GM12873 (cell line): ENCODE results near the gene RAB10.
A peak's percentile ranks its signal among the peaks of the same experiment; 100 is the strongest.

ENCODE experiments used
- TF ChIP-seq, protein P1 (sequence below): IDR thresholded peaks from 2 replicates; pipeline ENCODE4 v1.5.1; 2012; ENCODE audit warnings: low read depth, mild to moderate bottlenecking, moderate library complexity, low read length, control low read depth; ENCODE audit not compliant: insufficient read depth; ENCODE audit errors: missing control alignments

Gene RAB10

GRCh38 chr2:26080356-26080755 is 46.5 kb downstream of the RAB10 start:
- TF ChIP-seq, protein P1, sequence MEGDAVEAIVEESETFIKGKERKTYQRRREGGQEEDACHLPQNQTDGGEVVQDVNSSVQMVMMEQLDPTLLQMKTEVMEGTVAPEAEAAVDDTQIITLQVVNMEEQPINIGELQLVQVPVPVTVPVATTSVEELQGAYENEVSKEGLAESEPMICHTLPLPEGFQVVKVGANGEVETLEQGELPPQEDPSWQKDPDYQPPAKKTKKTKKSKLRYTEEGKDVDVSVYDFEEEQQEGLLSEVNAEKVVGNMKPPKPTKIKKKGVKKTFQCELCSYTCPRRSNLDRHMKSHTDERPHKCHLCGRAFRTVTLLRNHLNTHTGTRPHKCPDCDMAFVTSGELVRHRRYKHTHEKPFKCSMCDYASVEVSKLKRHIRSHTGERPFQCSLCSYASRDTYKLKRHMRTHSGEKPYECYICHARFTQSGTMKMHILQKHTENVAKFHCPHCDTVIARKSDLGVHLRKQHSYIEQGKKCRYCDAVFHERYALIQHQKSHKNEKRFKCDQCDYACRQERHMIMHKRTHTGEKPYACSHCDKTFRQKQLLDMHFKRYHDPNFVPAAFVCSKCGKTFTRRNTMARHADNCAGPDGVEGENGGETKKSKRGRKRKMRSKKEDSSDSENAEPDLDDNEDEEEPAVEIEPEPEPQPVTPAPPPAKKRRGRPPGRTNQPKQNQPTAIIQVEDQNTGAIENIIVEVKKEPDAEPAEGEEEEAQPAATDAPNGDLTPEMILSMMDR = no peak

- TF ChIP-seq, protein P1 = no peak
Measured at GRCh38 chr2:26081556-26081955, 47.7 kb downstream of the RAB10 start.

GRCh38 chr2:26086155-26086637 is 52.3 kb downstream of the RAB10 start:
- TF ChIP-seq, protein P1 = no peak

DNA sequence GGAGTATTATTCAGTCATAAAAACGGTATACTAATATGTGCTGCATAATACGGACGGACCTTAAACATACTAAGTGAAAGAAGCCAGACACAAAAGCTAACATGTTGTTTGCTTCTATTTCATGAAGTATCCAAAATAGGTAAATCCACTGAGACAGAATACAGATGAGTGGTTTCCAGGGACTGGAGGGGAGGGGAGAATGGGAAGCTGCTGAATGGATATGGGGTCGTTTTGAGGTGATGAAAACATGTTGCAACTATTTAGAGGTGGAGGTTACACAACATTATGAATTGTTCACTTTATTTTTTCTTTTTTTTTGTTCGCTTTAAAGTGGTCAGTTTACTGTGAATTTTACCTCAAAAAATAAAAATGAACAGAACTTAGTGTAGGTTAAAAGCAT is 52.9 kb downstream of the RAB10 start:
- TF ChIP-seq, protein P1 = no peak

GRCh38 chr2:26088038-26088643 is 54.3 kb downstream of the RAB10 start:
- TF ChIP-seq, protein P1 = peak; percentile 77

DNA sequence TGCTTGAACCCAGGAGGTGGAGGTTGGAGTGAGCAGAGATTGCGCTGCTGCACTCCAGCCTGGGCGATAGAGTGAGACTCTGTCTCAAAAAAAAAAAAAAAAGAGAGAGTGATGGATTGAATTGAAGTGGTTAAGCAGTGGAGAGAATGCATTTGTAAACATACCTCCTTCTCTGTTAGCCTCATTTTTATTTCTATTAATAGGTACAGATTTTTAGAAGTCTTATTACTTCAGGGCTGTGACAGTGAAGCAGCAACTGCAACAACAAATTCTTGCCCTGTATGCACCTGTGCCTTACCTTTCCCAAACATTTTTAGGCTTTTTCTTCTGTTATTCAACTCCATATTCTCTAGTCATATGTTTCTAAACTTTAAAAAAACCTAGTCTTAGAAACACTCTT is 55.5 kb downstream of the RAB10 start:
- TF ChIP-seq, protein P1 = no peak

- TF ChIP-seq, protein P1 = no peak
Measured at GRCh38 chr2:26095758-26096157, 61.9 kb downstream of the RAB10 start.
